ENCODE data around the gene RESF1.

RESF1 gene

GRCh38 chr12:31959161-31959700 lies at the start of gene RESF1:
Gene RESF1 (plus strand): TSS chr12:31959415. CDS start chr12:31980956, 21,541 bp downstream.
- H3K27me3 ChIP-seq (ENCODE audit: control insufficient read depth in 2 of 2, insufficient read depth in 2 of 2, low read length in 2 of 2), result no peaks in the 10 kb centered on the region
- H3K36me3 ChIP-seq (ENCODE audit: control insufficient read depth in 2 of 2, insufficient read depth in 2 of 2, low read length in 2 of 2), result peaks cover 13 to 17% of the 10 kb centered on the region in 2 donors
- peak within 1 kb of the TSS; percentile 85 to 95 for H3K4me3 ChIP-seq (ENCODE audit: low read length in 2 of 2)
- no peaks in the 10 kb centered on the region for H3K9me3 ChIP-seq (ENCODE audit: control insufficient read depth in 2 of 2, low read length in 2 of 2)
- H3K4me1 ChIP-seq (ENCODE audit: control insufficient read depth in 2 of 2, insufficient read depth in 2 of 2, low read length in 2 of 2), result peaks cover 9 to 26% of the 10 kb centered on the region in 2 donors
- H3K9ac ChIP-seq (ENCODE audit: low read depth in 1 of 2, low read length in 2 of 2), result peak within 1 kb of the TSS; percentile 72 to 86
- H3K27ac ChIP-seq (ENCODE audit: low read depth in 2 of 2, low read length in 2 of 2), result peak within 1 kb of the TSS; percentile 89 to 92

DNA sequence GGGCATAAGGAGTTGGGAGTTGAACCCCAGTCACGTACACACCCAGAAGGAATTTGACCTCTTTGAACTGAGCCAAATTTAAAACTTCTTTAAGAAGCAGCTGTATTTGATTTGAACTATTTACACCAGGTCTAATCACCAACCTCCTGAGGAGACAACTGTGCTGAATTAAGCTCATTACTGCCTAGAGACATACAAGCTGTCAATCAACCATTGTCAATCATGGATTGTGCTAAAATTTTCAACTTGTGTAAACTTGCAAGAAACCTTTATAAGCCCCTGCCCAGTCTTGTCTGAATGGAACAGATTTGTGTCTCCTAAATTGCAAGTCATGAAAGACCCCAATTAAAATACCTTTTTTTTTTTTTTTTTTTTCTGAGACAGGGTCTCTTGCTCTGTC lies 44.3 kb upstream of the RESF1 start:
- no peaks in the 10 kb centered on the region for H3K27me3 ChIP-seq (ENCODE audit: control insufficient read depth in 2 of 2, insufficient read depth in 2 of 2, low read length in 2 of 2)
- H3K9me3 ChIP-seq (ENCODE audit: control insufficient read depth in 2 of 2, low read length in 2 of 2), result peaks cover 2 to 4% of the 10 kb centered on the region in 2 donors
- H3K9ac ChIP-seq (ENCODE audit: low read depth in 1 of 2, low read length in 2 of 2), result no peak overlapping the region
- H3K4me3 ChIP-seq (ENCODE audit: low read length in 2 of 2), result no peak overlapping the region
- no peaks in the 10 kb centered on the region for H3K4me1 ChIP-seq (ENCODE audit: control insufficient read depth in 2 of 2, insufficient read depth in 2 of 2, low read length in 2 of 2)
- H3K36me3 ChIP-seq (ENCODE audit: control insufficient read depth in 2 of 2, insufficient read depth in 2 of 2, low read length in 2 of 2), result no peaks in the 10 kb centered on the region
- no peak overlapping the region for H3K27ac ChIP-seq (ENCODE audit: low read depth in 2 of 2, low read length in 2 of 2)

DNA sequence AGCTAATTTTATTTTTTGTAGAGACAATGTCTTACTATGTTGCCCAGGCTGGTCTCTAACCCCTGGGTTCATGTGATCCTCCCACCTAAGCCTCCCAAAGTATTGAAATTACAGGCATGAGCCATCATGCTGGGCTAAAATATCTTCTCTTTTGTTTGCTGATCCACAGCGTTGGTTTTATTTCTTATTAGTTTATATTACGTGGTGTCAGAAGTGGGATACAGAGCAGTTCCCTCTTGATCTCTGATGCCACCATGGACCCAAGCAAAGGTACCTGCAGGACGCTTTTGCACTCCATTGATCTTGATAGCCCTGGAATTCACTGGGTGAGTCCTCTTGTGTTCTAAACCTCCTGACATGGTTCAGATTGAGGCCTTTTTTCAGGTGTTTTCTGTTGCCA lies 43.8 kb upstream of the RESF1 start:
- Histone ChIP-seq H3K4me3 (ENCODE audit: low read length in 2 of 2) (no peak overlapping the region), H3K9ac (ENCODE audit: low read depth in 1 of 2, low read length in 2 of 2) (no peak overlapping the region), H3K27me3 (ENCODE audit: control insufficient read depth in 2 of 2, insufficient read depth in 2 of 2, low read length in 2 of 2) (no peaks in the 10 kb centered on the region), H3K36me3 (ENCODE audit: control insufficient read depth in 2 of 2, insufficient read depth in 2 of 2, low read length in 2 of 2) (no peaks in the 10 kb centered on the region), H3K4me1 (ENCODE audit: control insufficient read depth in 2 of 2, insufficient read depth in 2 of 2, low read length in 2 of 2) (no peaks in the 10 kb centered on the region), H3K27ac (ENCODE audit: low read depth in 2 of 2, low read length in 2 of 2) (no peak overlapping the region), H3K9me3 (ENCODE audit: control insufficient read depth in 2 of 2, low read length in 2 of 2) (peaks cover 2 to 4% of the 10 kb centered on the region in 2 donors)

GRCh38 chr12:31922341-31923062 lies 36.7 kb upstream of the RESF1 start:
- no peak overlapping the region for H3K9ac ChIP-seq (ENCODE audit: low read depth in 1 of 2, low read length in 2 of 2)
- no peaks in the 10 kb centered on the region for H3K4me1 ChIP-seq (ENCODE audit: control insufficient read depth in 2 of 2, insufficient read depth in 2 of 2, low read length in 2 of 2)
- no peaks in the 10 kb centered on the region for H3K36me3 ChIP-seq (ENCODE audit: control insufficient read depth in 2 of 2, insufficient read depth in 2 of 2, low read length in 2 of 2)
- no peak overlapping the region for H3K27ac ChIP-seq (ENCODE audit: low read depth in 2 of 2, low read length in 2 of 2)
- no peak overlapping the region for H3K4me3 ChIP-seq (ENCODE audit: low read length in 2 of 2)
- H3K9me3 ChIP-seq (ENCODE audit: control insufficient read depth in 2 of 2, low read length in 2 of 2), result peaks cover 11 to 12% of the 10 kb centered on the region in 2 donors
- no peaks in the 10 kb centered on the region for H3K27me3 ChIP-seq (ENCODE audit: control insufficient read depth in 2 of 2, insufficient read depth in 2 of 2, low read length in 2 of 2)

DNA sequence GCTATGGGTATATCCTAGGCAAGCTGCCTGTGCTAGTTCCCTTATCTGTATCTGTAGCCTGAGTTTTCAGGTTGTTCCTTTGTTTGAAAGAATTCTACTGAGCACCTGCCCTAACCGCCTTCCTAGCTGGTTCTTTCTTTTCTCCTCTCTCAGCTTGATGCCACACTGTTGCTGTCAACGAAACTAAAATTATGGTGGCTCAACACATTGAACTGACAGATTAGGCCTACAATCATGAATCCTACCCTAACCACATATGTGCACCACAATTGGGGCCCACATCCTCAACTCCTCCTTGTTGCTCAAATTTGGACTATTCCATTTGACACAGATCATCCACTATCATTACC lies 36.2 kb upstream of the RESF1 start:
- Histone ChIP-seq H3K27ac (ENCODE audit: low read depth in 2 of 2, low read length in 2 of 2) (no peak overlapping the region), H3K4me1 (ENCODE audit: control insufficient read depth in 2 of 2, insufficient read depth in 2 of 2, low read length in 2 of 2) (no peaks in the 10 kb centered on the region), H3K36me3 (ENCODE audit: control insufficient read depth in 2 of 2, insufficient read depth in 2 of 2, low read length in 2 of 2) (no peaks in the 10 kb centered on the region), H3K9ac (ENCODE audit: low read depth in 1 of 2, low read length in 2 of 2) (no peak overlapping the region), H3K4me3 (ENCODE audit: low read length in 2 of 2) (no peak overlapping the region), H3K9me3 (ENCODE audit: control insufficient read depth in 2 of 2, low read length in 2 of 2) (peaks cover 11 to 12% of the 10 kb centered on the region in 2 donors), H3K27me3 (ENCODE audit: control insufficient read depth in 2 of 2, insufficient read depth in 2 of 2, low read length in 2 of 2) (no peaks in the 10 kb centered on the region)

DNA sequence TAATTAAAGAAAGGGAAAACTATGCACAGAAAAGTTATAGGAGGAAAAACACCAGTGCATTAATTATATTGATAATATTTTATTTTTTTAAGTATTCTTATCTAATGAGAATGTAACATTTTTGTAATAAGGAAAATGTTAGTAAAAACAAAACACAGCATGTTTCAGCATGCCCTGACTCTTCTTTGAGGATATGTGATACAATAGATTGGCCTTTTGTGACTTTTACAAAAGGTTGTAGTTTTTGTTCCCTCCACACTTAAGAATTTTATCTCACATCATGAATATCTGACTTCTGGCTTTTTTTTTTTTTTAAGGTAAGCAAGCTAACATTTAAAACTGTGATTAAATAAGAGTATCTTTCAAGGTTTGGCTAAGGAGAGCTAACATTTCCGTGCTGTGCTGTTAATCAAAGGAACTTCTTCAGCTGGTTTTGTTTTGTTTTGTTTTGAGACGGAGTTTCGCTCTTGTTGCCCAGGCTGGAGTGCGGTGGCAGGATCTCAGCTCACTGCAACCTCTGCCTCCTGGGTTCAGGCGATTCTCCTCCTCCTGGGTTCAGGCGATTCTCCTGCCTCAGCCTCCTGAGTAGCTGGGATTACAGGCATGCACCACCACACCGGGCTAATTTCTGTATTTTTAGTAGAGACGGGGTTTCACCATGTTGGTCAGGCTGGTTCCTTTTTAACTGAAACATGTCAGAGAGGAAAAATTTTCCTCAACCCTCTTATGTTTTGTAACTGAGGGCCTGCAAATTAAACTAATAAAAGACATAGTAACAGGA lies 30.8 kb upstream of the RESF1 start:
- Histone ChIP-seq H3K27me3 (ENCODE audit: control insufficient read depth in 2 of 2, insufficient read depth in 2 of 2, low read length in 2 of 2) (no peaks in the 10 kb centered on the region), H3K4me3 (ENCODE audit: low read length in 2 of 2) (no peak overlapping the region), H3K9me3 (ENCODE audit: control insufficient read depth in 2 of 2, low read length in 2 of 2) (peaks cover 2% of the 10 kb centered on the region in 2 donors), H3K36me3 (ENCODE audit: control insufficient read depth in 2 of 2, insufficient read depth in 2 of 2, low read length in 2 of 2) (no peaks in the 10 kb centered on the region), H3K27ac (ENCODE audit: low read depth in 2 of 2, low read length in 2 of 2) (no peak overlapping the region), H3K9ac (ENCODE audit: low read depth in 1 of 2, low read length in 2 of 2) (no peak overlapping the region), H3K4me1 (ENCODE audit: control insufficient read depth in 2 of 2, insufficient read depth in 2 of 2, low read length in 2 of 2) (no peaks in the 10 kb centered on the region)

GRCh38 chr12:31929027-31929526 lies 30.1 kb upstream of the RESF1 start:
- H3K36me3 ChIP-seq (ENCODE audit: control insufficient read depth in 2 of 2, insufficient read depth in 2 of 2, low read length in 2 of 2), result no peaks in the 10 kb centered on the region
- H3K27ac ChIP-seq (ENCODE audit: low read depth in 2 of 2, low read length in 2 of 2), result no peak overlapping the region
- H3K4me3 ChIP-seq (ENCODE audit: low read length in 2 of 2), result no peak overlapping the region
- H3K9ac ChIP-seq (ENCODE audit: low read depth in 1 of 2, low read length in 2 of 2), result no peak overlapping the region
- no peaks in the 10 kb centered on the region for H3K4me1 ChIP-seq (ENCODE audit: control insufficient read depth in 2 of 2, insufficient read depth in 2 of 2, low read length in 2 of 2)
- H3K27me3 ChIP-seq (ENCODE audit: control insufficient read depth in 2 of 2, insufficient read depth in 2 of 2, low read length in 2 of 2), result no peaks in the 10 kb centered on the region
- H3K9me3 ChIP-seq (ENCODE audit: control insufficient read depth in 2 of 2, low read length in 2 of 2), result no peaks in the 10 kb centered on the region

GRCh38 chr12:31931796-31932715 lies 27.2 kb upstream of the RESF1 start:
- H3K27ac ChIP-seq (ENCODE audit: low read depth in 2 of 2, low read length in 2 of 2), result no peak overlapping the region
- no peak overlapping the region for H3K4me3 ChIP-seq (ENCODE audit: low read length in 2 of 2)
- no peak overlapping the region for H3K9ac ChIP-seq (ENCODE audit: low read depth in 1 of 2, low read length in 2 of 2)
- H3K27me3 ChIP-seq (ENCODE audit: control insufficient read depth in 2 of 2, insufficient read depth in 2 of 2, low read length in 2 of 2), result no peaks in the 10 kb centered on the region
- no peaks in the 10 kb centered on the region for H3K4me1 ChIP-seq (ENCODE audit: control insufficient read depth in 2 of 2, insufficient read depth in 2 of 2, low read length in 2 of 2)
- no peaks in the 10 kb centered on the region for H3K9me3 ChIP-seq (ENCODE audit: control insufficient read depth in 2 of 2, low read length in 2 of 2)
- no peaks in the 10 kb centered on the region for H3K36me3 ChIP-seq (ENCODE audit: control insufficient read depth in 2 of 2, insufficient read depth in 2 of 2, low read length in 2 of 2)

DNA sequence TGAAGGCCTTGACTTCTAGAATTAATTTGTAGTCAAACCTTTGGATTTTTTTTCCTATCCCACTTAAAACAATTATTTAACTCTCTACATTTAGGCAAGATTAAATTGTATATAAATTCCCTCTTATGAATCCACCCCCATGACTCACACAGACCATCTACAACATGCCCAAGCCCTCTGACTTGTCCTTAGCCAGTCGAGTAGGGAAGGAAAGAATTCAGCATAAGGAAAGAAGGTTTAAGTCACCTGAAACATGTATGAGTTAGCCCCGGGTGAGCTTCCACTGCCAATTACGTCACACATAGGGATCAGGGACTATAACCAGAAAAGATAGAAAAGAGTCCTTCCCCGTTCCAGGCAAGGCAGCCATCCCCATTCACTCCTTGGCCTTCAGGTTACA lies 14.9 kb upstream of the RESF1 start:
- H3K4me3 ChIP-seq (ENCODE audit: low read length in 2 of 2), result no peak overlapping the region
- H3K4me1 ChIP-seq (ENCODE audit: control insufficient read depth in 2 of 2, insufficient read depth in 2 of 2, low read length in 2 of 2), result no peaks in the 10 kb centered on the region
- no peaks in the 10 kb centered on the region for H3K9me3 ChIP-seq (ENCODE audit: control insufficient read depth in 2 of 2, low read length in 2 of 2)
- H3K27ac ChIP-seq (ENCODE audit: low read depth in 2 of 2, low read length in 2 of 2), result no peak overlapping the region
- no peaks in the 10 kb centered on the region for H3K27me3 ChIP-seq (ENCODE audit: control insufficient read depth in 2 of 2, insufficient read depth in 2 of 2, low read length in 2 of 2)
- no peak overlapping the region for H3K9ac ChIP-seq (ENCODE audit: low read depth in 1 of 2, low read length in 2 of 2)
- H3K36me3 ChIP-seq (ENCODE audit: control insufficient read depth in 2 of 2, insufficient read depth in 2 of 2, low read length in 2 of 2), result no peaks in the 10 kb centered on the region
